IPS DF 4.7 (cell line): Measurements from ENCODE around the gene OTUD5.

Experiments used
- DNase-seq: peaks from one replicate; pipeline ENCODE4 v3.0.0-alpha.2; 2013; ENCODE audit warnings: low spot score; ENCODE audit errors: extremely low read depth

Gene OTUD5

DNA sequence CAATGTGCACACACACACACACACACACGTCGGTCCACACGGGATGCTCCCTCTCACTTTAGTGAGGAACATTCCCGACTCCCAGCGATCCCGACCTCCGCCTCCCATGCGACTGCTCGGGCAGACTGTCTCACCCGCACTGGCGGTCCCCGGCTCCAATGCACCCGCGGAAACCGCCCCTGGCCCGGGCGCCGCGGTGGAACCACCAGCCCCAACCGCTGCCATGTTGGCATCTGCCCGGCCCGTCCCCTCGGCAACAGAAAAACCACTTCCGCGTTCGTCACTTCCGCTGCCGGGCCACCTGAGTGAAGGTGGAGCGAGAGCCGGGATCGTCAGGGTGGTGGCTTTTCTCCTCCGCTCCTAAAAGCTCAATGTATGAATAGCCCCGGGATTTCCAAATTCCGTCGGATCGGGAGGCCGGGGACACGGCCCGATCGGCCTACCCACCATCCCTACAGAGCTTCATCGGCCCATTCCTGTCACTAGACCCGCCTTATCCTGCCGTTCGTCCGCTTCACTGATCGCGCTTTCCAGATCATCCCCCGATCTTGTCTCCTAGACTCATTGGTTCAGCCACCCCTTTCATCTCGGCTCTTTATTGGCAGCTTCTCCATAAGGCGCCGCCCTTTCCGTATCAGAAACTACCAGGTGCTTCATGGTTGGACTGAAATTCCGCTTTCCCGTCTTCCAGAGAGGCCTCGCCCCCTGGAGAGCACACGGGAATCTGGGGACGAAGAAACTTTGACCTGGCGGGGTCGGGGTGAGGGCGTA lies 45.8 kb downstream of the OTUD5 start, which contains the start of gene SLC35A2:
Gene SLC35A2 (minus strand): TSS at position 235 of the 771 bp plus-strand sequence. CDS start 10 bp downstream, at position 225.
- no peak for DNase-seq

DNA sequence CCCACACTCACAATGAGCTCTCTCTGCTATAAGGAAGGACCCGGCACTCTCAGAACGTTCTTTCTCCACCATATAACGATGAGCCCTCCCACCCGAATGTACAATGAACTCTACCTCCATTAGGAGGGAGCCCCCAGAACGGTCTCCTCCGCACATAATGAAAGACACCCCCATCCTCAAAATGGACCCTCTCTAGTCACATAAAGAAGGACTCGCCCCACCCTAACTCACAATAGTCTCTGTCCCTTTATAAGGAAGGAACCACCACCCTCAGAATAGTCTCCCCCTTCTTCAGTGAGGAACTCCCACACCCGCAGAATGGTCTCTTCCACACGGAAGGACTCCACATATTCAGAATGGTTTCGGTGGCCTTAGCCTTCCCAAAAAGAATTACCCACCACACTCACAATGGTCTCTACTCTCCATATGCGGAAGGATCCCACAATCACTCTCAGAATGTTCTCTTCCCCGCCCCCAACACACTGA lies 46.4 kb downstream of the OTUD5 start:
- no peak for DNase-seq

DNA sequence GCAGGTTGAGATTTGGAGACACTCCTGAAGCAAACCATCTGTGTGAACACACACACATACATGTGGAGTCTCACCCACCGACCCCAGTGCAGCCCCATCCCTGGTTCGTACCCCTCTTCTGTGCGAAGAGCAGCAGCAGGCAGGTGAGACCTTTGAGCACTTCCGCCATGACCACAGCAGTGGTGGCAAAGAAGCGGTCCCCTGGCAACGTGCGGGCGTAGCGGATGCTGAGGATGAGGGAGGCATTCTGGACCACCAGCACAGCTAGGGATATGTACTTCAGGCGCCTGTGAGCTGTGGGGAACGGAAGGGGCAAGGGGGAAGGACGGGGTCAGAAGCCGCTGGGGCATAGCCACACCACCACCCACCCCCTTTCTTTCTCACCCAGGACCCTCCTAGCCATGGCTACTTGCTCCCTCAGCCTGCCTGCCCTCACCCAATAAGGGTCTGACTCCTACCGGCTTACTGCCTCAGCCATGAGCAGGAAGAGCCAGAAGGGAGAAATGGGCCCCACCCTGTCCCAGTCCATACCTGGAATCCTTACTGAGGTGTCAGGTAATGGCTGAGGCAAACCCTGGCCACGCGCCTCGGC lies 47.6 kb downstream of the OTUD5 start:
- DNase-seq = no peak

DNA sequence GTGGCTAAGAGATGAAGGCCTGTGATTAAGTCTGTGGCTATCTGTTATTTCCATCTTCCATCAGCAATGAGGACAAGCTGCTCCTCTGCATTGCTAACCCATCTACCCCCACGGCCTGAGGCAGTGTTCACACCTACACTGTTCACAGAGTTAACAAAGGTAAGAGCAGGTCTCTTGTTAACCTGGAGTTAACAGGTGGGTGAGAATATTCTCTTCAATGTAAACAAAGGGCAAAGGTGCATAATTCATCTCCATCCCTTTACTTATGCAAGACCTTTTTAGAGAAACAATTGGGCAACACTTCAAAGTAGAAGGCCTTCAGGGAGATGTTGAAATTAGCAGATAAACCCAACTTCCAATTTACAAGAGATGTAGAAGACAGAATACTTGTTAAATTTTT lies 48.8 kb downstream of the OTUD5 start:
- DNase-seq = no peak

DNA sequence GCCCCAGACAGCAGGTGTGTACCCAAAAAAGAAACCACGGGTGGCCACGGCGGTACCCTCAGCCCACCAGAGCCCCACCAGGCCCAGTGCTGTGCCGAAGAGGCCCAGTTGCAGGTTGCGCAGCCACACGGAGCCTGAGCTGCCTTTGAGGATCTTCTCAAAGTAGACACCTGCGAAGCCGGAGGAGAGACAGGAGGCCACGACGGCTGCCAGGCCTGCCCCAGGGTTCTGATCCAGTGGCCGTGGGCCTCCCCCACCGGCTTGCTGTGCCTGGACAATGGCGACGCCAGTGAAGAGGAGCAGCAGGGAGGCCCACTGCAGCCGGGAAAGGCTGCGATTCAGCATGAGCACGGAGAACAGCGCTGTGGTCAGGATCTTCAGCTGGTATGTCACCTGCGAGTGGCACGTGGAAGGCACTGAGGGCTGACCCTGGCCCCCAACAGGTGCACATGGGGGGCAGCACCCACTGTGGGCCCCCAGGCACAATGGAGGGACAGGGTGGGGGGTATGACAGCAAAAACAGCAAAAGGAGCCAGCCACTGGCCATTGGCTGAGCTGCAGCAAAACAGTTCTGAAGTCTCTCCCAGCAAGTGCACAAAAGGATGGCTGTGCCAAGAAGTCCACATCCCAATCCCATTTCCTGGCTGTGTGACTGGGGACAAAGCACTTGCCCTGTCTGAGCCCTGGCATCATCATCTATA lies 52.2 kb downstream of the OTUD5 start:
- DNase-seq = no peak

DNA sequence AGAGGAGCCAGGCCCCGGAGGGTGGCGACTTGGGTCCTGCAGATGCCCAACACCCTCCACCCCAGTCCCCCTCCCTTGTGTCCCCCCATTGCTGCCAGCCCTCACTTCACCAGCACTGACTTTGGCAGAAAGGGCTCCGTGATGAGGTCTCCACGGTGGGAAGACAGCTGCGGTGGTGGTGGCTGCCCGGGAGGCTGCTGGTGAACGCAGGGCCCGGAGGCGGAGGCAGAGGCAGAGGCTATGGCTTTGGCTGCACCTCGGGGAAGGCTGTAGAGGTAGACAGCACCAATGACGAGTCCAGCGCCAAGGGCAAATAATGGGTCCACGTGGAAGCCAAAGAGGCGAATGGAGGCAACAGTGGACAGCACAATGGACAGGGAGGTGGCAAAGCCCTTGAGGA lies 52.8 kb downstream of the OTUD5 start:
- DNase-seq = no peak

DNA sequence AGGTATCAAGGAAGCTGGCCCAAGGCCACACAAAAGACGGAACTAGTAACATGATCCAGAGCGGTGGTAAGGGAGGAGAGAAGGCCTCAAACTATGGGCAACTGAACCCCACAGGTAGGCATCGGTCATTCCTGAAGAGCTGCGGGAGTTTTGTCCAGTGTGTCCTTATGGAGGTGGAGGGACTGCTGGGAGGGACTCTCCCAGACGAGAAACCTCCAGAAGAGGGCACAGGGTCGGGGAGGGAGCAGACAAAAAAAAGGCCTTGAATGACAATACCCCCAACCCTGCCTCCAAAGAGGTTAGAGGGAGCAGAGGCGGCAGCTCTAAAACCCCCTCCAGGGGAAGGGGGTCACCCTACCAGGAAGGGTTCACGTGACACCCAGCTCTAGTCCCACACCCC lies 53.2 kb downstream of the OTUD5 start:
- no peak for DNase-seq

DNA sequence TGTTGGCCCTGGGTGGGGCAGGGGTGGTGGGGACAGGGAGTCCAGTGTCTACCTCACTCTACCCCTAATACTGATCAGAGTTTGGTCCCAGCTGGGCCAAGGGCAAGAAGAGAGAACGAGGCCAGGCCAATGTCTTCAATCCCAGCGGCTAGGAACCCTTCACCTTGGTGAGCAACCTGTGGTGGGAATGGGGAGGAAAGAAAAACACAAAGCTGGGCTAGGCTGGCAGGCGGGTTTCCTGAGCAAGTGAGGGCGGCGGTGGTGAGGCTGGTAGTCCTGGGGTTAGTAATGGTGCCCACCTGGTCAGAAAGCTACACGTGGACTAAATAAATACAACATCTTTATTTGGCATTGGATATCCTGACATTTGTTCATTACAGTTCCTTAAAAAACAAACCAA lies 54.1 kb downstream of the OTUD5 start:
- DNase-seq = no peak

DNA sequence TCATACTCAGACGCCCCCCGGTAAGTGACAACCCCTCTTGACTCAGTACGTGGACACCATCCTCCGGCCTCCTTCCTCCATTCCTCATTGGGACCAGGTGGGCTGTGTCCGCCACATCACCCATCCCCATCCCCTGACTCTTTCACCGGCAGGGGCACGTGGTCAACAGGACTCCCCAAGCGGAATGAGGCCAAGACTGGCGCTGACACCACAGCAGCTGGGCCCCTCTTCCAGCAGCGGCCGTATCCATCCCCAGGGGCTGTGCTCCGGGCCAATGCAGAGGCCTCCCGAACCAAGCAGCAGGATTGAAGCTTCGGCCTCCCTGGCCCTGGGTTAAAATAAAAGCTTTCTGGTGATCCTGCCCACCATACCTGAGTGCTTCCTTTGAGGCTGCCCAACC lies 54.6 kb downstream of the OTUD5 start:
- no peak for DNase-seq

DNA sequence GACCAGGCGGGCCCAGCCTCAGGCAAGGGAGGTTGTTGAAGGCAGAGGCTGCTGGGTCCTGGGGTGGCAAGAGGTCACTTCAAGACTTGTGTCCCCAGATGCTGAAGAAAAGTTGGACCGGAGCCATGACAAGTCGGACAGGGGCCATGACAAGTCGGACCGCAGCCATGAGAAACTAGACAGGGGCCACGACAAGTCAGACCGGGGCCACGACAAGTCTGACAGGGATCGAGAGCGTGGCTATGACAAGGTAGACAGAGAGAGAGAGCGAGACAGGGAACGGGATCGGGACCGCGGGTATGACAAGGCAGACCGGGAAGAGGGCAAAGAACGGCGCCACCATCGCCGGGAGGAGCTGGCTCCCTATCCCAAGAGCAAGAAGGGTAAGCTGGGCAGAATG lies 55.3 kb downstream of the OTUD5 start:
- no peak for DNase-seq

DNA sequence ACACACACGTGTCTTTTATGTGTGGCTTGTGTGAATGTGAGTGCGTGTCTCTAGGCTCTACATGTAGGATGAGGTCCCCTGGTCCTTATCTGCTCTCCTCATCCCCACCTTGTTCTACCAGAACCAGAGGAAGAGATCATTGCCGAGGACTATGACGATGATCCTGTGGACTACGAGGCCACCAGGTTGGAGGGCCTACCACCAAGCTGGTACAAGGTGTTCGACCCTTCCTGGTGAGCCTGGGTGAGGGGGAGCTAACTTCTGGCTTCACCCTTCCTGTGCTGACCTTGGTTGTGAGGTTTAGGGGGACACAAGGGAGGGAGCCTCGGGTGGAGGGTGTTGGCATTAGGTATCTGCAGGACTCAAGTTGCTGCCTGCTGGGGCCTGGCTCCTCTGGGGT lies 56.3 kb downstream of the OTUD5 start:
- no peak for DNase-seq

DNA sequence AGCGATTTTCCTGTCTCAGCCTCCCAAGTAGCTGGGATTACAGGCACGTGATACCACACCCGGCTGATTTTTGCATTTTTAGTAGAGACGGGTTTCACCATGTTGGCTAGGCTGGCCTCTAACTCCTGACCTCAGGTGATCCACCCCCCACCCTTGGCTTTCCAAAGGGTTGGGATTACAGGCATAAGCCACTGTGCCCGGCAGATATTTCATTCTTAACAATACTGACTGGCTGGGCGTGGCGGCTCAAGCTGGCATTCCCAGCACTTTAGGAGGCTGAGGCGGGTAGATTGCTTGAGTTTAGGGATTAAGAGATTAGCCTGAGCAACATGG lies 58.4 kb downstream of the OTUD5 start:
- DNase-seq = no peak

DNA sequence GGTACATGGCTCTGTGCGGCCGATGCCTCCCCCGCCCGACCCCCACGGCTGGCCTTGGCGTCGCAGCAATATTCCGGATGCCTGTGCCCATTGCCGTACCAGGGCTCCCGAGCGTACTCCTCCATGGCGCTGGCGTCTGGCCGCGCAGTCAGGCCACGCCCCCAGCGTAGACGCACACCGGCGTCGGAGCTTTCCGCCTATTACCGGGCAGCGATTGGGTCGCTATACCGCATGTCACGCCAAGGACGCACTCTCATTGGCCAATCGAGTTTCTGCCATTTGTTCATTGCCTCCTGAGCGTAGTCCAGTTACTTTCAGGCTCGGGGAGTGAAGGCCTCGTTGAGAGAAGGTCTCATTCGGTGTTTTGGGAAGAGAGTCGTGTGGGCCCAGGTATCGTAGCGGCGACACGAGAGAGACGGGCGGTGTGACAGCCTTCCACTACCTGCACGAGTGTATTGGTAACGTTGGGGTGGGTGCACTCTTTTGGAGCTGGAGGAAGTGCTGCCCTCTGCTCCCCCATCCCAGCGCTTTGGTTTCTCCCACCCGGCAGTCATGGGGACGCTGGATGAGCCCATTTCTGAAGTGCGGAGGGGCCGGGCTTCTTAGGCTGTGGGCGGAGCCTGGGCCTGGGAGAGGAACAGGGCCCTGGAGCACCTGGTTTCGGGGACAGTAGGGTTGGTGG lies 59.6 kb downstream of the OTUD5 start, which contains the start of the genes PQBP1 and TIMM17B:
Gene PQBP1 (plus strand): TSS at position 306 of the 682 bp plus-strand sequence. CDS start 580 bp downstream, outside the sequence.
Gene TIMM17B (minus strand): TSS at position 144 of the 682 bp plus-strand sequence. CDS start 19 bp downstream, at position 125.
- DNase-seq = no peak

DNA sequence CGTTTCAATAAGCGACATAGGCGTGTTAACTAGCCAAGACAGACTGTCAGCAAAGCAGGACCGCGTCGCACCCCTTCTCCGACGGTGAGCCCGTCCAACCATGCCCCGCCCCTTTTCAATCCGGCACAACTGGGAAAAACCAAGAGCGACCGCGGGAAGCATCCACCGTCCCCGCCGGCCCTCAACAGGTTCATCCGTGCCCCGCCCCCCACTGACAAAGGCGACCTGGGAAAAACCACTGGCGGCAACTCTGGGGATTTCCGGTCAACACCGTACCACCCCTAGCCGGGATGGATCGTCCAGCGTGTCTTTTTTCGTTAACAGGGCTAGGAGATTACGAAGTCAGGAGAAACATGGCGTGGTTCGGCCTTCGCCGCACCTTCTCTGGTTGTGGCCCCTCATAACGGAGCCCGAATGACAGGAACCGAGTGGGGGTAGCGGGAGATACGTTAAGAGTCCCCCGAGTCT lies 60.2 kb downstream of the OTUD5 start:
- no peak for DNase-seq

DNA sequence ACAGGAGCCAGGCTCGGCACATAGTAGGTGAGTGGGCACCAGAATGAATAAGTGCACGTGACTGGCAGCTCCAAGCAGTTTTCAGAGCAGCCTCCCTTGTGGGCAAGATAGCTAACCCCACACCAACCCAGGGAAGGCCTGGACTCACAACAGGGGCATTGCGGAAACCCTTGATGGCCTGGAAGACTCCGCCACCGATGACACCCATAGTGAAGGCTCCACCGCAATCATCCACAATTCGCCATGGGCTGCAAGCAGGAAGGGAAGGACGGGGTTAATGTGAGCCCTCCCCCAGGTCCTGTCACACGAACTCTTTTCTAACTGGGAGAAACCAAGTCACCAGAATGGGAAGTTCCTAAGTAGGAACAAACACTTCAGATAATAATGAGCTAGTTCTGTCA lies 60.8 kb downstream of the OTUD5 start:
- no peak for DNase-seq

DNA sequence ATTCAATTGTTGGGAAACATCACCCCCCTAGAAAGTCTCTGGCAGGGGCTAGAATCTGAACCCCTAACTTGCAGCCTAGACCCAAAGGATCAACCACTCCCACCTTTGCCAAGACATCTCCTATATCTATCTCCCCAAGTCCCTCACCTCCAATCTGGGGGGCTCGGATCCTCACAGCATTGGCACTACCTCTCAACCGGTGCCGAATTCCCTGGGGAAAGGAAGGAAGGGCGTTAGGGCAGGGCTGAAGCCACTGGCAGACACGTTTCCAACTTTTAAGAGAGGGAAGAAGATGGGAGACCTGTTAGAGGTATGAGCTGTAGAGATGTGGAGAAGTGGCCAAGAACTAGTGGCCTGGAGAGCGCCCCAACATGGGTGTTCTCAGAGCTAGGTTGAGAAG lies 62.5 kb downstream of the OTUD5 start:
- DNase-seq = no peak

DNA sequence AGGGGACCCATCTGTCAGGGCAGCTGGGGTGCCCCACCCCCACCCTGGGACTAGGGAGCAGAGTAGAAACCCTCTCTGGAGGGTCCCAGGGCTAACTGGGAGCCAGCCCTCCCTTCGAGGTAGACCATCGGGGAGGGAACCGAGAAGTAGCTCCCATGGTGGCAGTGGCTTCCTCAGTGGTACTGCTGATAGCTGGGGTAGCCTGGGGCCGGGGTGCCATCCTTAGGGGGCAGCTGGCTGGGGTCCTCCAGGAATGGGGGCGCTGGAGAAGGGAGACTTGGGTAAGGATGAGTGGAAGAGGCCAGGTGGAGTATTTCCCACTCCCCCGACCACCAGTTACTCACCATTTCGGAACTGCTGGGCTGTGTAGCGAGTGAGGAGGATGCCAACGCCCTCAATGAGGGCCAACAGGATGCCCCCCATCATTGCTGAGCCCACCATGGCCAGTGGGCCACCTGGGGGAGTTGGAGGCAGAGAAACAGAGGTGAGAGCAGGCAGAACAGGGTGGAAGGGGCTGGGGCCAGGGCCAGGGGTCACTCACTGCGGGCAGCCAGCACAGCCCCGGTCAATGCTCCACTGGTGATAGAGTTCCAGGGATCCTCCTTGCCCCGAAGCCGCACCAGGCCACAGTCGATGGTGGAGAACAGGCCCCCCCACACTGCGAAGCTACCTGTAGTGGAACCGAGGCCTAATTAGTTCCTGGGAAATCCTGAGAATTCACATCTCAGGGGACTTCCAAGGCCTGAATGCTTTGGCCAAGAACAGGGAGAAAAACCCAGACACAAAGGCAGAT lies 63.7 kb downstream of the OTUD5 start:
- no peak for DNase-seq

DNA sequence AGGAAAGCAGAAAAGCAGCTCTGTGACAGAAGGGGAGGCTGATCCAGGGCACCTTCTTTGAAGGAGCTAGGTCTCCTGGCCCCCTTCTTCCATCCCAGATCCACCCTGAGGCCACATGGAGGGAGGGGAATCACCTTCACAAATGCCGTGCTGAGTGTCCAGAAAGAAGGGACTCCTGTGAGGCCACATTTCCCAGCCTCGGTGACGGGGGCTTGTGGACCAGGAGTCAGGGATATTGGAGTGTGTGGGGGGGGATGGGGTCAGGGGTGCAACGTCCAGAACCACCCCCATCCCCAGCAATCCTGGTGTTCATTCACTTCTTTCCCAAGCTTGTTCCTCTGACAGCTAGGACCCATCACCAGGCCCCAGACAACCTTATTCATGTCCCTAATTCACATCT lies 64.5 kb downstream of the OTUD5 start:
- DNase-seq = no peak

DNA sequence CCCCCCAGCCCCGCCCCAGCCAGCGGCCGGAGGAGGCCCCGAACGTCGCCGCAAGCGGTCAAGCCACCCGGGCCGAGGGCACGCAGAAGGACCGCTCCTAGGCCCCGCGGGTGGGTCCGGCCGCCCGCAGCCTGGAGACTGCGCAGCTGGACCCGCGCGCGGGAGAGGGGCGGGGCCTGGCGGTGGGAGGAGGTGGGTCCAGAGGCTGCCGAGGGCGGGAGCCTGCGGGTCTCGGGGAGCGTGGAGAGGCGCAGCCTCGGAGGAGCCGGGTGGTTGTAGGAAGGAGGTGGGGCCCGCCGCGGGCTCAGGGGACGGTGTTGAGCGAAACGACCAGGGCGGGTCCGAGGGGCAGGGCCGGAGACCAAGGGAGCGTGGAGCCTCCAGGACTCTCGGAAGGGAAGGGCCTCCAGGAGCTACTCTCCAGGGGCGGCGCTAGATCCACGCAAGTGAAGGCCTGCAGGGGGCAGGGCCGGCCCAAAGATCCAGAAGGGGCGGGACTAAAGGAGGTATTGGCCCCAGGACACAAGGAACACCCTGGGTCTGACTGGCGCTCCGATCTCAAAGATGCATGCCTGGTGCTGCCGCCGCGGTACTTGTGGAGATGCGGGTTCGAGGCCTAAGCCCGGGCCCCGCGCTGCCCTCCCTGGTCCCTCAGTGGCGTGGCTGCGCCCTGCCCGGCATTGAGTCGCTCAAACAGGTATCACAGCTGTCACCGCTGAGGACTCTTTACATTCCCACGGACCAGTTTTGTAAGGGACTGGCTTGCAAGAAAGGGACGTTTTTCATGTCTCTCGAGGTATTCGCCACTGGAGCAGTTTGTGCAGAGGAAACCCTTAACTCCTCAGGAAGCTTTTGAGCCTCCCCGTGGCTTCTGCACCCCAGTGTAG lies 65.8 kb downstream of the OTUD5 start:
- DNase-seq = no peak

DNA sequence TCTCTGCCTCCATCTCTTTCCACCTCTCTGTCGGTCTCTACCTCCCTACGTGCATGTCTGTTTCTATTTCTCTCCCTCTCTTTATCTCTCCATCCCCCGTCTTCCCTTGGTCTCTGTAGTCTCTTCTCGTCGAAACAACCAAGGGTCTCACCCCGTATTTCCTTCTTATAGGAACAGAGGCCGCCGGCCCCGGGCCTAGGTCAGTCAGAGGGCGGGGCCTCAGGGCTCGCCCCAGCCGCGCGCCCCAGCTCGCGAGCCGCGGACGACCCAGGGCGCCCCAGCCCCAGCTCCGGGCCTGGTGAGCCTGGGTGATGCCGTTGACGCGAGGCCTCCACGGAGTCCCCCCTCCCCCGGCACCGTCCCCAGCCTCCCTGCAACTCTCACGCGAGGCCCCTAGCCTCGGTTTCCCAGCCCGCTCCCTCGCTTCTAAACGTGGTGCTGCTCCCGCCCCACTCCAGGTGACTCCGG lies 66.4 kb downstream of the OTUD5 start:
- no peak for DNase-seq
